Activated naive CD4-positive, alpha-beta T cell treated with anti-CD3 and anti-CD28 coated beads, Interleukin-2, amount 10 ng/mL, durations not matched to agents 7 days and 5 days (primary cell): Measurements from ENCODE around the gene WT1.

Source experiments
- CTCF ChIA-PET: fragments of 350-600 bp; sonication (Branson Sonifier 250); formaldehyde crosslinking; loops from one replicate; lab custom pipeline; 2021; ENCODE audit warnings: antibody characterized with exemption; lab: Charles Lee
- DNase-seq: peaks from one replicate; pipeline ENCODE4 v3.0.0-alpha.2; 2020
- H3K27ac Mint-ChIP-seq: one replicate; pipeline ENCODE4 v1.8.0; 2021; ENCODE audit warnings: mild to moderate bottlenecking, moderate library complexity, mixed read lengths
- H3K27me3 Mint-ChIP-seq: one replicate; pipeline ENCODE4 v1.8.0; 2021; ENCODE audit warnings: mild to moderate bottlenecking, mixed read lengths
- H3K36me3 Mint-ChIP-seq: one replicate; pipeline ENCODE4 v1.8.0; 2021; ENCODE audit warnings: mixed read lengths
- H3K4me1 Mint-ChIP-seq: one replicate; pipeline ENCODE4 v1.8.0; 2021; ENCODE audit warnings: mixed read lengths
- H3K4me3 Mint-ChIP-seq: one replicate; pipeline ENCODE4 v1.8.0; 2021; ENCODE audit warnings: mild to moderate bottlenecking, moderate library complexity, mixed read lengths
- H3K9me3 Mint-ChIP-seq: one replicate; pipeline ENCODE4 v1.8.0; 2021; ENCODE audit warnings: mixed read lengths

The WT1 gene

DNA sequence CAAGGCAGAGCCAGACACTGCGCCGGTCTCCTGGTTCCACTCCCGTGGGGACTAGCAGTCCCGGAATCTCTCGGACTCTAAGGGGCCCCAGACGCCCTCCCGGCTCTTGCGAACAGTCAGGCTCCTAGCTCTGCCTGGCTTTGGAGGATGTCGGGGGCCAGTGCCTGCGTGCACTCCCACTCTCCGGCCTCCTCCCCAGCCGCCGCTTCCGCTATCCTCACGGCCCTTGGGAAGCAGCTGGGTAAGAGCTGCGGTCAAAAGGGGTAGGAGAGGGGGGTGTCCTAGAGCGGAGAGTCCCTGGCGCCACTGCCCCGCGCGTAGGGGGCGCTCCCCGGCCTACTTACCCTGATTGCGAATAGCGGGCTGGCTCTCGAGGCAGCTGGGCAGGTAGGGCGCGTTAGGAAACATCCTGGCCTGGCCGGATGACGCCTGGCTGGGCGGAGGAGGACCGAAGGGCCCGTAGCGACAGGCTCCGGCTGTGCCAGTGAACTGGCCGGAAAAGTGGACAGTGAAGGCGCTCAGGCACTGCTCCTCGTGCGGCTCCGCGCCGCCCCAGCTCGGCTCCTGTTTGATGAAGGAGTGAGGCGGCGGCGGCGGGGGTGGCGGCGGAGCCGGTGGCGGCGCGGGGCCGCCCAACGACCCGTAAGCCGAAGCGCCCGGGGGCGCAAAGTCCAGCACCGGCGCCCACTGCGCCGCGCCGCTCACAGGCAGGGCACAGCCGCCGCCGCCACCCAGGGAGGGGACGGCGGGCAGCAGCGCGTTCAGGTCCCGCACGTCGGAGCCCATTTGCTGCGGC is 785 bp downstream of the WT1 start:
- peaks cover 17% of the 10 kb centered on the region for H3K4me1 Mint-ChIP-seq

DNA sequence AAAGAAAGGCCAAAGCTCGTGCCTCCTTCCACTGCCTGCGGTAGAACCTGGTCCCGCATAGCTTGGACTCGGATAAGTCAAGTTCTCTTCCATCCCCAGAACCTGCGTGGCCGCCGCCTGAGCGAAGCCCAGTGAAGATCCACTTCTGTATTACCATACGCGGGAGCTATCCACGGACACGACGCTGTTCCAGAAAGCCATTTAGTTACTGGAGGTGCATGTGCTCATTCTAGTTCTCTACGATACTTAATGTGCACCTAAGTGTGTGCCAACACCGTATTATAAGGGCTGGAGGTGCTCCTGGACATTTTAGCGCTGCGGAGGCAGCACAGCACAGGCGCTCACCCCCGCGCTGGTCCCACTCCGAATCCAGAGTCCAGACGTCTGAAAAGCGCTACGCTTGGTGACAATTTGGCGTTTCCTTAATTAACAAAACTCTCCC is 1.4 kb downstream of the WT1 start:
- no peak overlapping the region for H3K4me3 Mint-ChIP-seq
- H3K27ac Mint-ChIP-seq, result no peak overlapping the region
- no peaks in the 10 kb centered on the region for H3K9me3 Mint-ChIP-seq
- H3K4me1 Mint-ChIP-seq, result peaks cover 15% of the 10 kb centered on the region
- H3K27me3 Mint-ChIP-seq, result peaks cover 100% of the 10 kb centered on the region
- CTCF ChIA-PET, result no interaction called here
- DNase-seq, result no peak
- H3K36me3 Mint-ChIP-seq, result peaks cover 2% of the 10 kb centered on the region

More for the DNA sequence above, 785 bp downstream of the WT1 start:
- Mint-ChIP-seq H3K9me3 (no peaks in the 10 kb centered on the region), H3K27ac (no peak overlapping the region), H3K4me3 (no peak overlapping the region), H3K36me3 (peaks cover 2% of the 10 kb centered on the region), H3K27me3 (peaks cover 100% of the 10 kb centered on the region)
- no peak for DNase-seq
- CTCF ChIA-PET, result no interaction called here

DNA sequence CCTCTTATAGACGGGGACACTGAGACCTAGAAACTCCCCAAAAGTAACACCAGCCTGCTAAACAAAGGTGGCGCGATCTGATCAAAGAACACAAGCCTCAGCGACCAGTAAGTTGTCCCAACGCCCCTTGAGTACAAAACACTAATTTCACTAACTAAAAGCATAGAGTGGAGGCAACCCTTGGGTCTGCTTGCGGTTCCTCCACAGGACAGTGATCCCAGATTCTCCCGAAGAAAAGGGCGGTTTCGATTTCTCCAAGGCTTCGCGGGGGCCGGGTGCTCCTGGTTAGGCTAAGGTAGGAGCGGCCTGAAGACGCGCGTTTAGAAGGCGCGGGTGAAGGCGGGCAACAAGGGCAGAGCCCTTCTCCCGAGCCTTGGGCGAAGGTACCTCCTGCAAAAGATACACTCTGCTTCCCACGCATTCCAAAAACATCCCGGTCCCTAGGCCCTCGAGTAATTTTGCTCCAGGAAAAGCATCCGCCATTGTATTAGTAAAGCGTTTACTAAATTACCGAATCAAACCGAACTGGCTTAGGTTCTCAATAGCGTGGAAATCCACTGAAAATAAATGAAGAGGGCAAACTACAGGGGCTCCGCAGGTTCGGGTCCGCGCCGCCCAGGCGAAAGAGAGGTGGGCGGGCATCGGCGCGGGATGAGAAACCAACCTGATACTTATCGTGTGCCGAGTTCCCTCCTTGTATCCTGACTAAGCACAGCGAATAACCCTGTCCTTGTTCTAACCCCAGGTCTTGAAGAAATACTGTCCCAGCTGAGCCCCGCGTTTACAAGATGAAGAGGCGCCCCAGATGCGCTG is 2.0 kb downstream of the WT1 start:
- CTCF ChIA-PET, result no interaction called here
- Mint-ChIP-seq H3K27me3 (peaks cover 100% of the 10 kb centered on the region), H3K36me3 (peaks cover 2% of the 10 kb centered on the region), H3K4me3 (no peak overlapping the region), H3K27ac (no peak overlapping the region), H3K9me3 (no peaks in the 10 kb centered on the region), H3K4me1 (peaks cover 15% of the 10 kb centered on the region)
- DNase-seq, result no peak

DNA sequence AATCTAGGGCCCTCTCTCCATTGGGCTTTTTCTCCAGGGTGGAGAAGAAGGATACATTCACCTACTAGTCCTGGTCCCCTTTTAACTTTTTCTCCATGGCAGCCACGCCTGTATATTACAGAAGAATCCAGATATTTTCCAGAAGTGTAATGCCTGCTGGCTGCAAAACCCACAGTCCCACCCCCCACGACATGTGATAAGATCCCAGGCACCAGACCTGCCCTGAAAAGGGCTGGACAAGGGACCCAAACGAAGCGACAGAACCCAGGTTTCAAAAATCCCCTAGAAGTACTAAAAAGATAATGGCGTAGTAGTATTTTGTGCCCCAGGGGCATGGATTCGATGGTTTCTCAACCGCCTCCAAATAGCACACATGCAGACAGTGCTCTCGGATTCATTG is 2.8 kb downstream of the WT1 start:
- Mint-ChIP-seq H3K4me3 (no peak overlapping the region), H3K9me3 (no peaks in the 10 kb centered on the region), H3K27ac (no peak overlapping the region), H3K4me1 (peaks cover 12% of the 10 kb centered on the region), H3K27me3 (peaks cover 100% of the 10 kb centered on the region), H3K36me3 (peaks cover 2% of the 10 kb centered on the region)
- CTCF ChIA-PET, result no interaction called here
- no peak for DNase-seq

DNA sequence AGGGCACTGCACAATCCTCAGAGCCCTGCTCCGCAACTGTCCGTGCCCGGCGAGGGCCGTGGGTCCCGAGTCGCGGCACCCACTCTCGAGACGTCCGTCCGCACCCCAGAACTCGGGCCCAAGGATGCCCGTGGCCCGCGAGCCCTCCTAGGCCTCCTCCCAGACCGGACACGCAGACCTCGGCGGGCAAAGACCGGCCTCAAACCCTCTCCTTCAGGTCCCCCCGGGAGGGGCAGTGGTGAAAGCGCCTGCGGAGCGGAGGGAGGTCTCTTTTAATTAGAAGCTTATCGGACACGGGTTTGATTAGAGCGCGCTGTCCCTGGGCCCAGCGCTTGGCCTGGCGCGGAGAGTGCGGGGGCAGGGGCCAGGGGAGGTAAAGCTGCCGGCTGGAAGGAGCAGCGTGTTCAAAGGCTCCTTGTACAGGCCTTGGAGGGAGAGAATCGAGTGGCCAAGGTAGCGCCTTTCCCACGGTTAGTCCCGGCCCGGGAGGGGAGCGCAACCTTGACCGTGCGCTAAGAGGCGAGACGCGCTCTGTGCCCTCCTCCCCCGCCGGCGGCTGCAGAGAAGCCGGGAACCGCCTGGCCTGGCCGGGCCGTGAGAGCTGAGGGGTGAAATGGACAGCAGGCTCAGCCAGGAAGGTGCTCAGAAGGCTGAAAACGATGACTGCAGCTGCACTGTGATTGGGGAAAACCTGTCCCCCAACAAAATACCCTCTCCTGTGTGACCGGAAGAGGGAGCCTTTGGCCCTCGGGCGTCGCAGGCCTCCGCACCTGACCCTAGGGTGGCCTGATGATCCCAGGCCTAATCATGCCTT is 4.6 kb downstream of the WT1 start:
- peaks cover 3% of the 10 kb centered on the region for H3K4me1 Mint-ChIP-seq
- H3K4me3 Mint-ChIP-seq, result no peak overlapping the region
- no peak for DNase-seq
- CTCF ChIA-PET, result no interaction called here
- H3K27me3 Mint-ChIP-seq, result peaks cover 100% of the 10 kb centered on the region
- H3K36me3 Mint-ChIP-seq, result no peaks in the 10 kb centered on the region
- no peak overlapping the region for H3K27ac Mint-ChIP-seq
- no peaks in the 10 kb centered on the region for H3K9me3 Mint-ChIP-seq

DNA sequence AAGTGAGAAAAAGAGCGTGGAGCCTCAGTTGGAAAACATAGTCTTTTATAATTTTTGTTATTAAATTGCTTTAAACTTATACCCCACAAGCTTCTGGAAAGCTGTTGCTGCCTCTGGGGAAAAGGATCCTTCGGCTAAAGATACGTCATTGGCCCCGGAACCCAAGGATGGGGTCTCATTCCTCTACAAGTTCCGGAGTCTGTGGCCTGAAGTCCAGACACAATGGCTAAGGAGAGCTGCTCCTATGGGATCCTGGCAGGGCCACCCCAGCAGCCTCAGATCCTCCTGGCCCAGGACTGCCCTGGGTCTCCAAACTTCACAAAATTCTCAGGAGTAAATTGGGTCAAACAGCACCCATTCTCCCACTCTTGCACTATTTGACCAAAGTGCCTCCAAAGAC is 5.9 kb downstream of the WT1 start:
- Mint-ChIP-seq H3K27me3 (peaks cover 100% of the 10 kb centered on the region), H3K9me3 (no peaks in the 10 kb centered on the region), H3K4me1 (no peaks in the 10 kb centered on the region), H3K36me3 (no peaks in the 10 kb centered on the region), H3K4me3 (no peak overlapping the region), H3K27ac (no peak overlapping the region)
- DNase-seq, result no peak
- CTCF ChIA-PET, result no interaction called here

DNA sequence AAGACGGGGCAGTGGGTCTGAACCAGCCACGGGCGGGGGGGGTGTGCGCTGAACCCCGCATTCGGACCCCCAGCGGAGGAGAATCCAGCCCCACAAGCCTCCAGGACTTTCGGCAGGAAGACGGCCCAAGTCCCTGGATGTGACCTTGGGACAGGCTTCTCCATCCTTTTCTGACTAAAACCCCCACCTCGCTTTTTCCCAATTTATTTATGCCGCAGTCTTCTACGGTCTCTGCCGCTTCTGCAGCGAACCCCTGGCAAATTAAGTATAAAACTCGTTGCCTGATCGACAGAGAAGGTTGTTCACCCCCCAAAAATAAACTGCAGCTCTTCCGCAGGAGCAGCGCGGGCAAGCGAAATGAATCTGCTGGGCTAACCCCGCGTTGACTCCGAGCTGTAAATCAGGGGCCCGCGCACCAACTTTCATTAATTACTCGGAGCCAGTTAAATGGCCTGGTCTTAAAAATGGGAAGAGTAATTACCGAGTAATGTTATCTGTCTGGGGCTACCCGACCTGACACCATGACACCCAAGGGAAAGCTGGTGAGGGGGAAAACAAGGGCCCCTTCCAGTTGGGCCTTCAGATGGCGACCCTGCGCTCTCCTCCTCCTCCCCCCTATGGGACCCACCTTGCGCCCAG is 6.6 kb downstream of the WT1 start:
- CTCF ChIA-PET, result no interaction called here
- Mint-ChIP-seq H3K27me3 (peaks cover 98% of the 10 kb centered on the region), H3K9me3 (no peaks in the 10 kb centered on the region), H3K4me1 (no peaks in the 10 kb centered on the region), H3K36me3 (no peaks in the 10 kb centered on the region), H3K27ac (no peak overlapping the region), H3K4me3 (no peak overlapping the region)
- DNase-seq, result no peak

DNA sequence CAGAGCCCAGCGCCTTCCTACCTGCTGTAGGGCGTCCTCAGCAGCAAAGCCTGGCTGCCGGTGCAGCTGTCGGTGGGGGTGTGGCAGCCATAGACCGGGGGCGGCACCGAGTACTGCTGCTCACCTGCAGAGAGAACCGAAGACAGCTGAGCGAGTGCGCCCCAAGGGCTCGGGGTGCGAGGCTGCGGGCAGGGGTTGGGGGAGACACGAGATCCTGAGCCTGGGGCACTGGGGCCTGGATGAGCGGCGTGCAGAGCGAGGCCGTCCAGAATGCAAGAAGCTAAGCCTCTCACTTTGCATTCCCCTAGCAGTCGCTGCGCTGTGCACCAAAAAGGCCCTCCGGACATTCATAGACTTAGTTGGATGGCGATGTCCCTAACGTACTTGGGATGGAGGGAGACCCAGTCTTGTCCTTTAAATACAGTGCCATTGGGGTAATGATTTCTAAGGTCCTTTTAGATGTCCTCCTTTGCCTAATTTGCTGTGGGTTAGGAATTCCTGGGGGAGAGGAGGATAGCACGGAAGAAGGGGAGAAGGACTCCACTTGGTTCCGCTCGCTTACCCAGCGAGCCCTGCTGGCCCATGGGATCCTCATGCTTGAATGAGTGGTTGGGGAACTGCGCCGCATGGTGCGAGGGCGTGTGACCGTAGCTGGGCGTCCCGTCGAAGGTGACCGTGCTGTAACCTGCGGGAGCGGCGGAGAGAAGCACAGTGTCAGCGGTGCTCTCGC is 7.2 kb downstream of the WT1 start:
- CTCF ChIA-PET, result no interaction called here
- peak overlapping the region; percentile 28 for H3K27ac Mint-ChIP-seq
- H3K4me1 Mint-ChIP-seq, result no peaks in the 10 kb centered on the region
- no peak overlapping the region for H3K4me3 Mint-ChIP-seq
- peaks cover 98% of the 10 kb centered on the region for H3K27me3 Mint-ChIP-seq
- H3K36me3 Mint-ChIP-seq, result no peaks in the 10 kb centered on the region
- no peaks in the 10 kb centered on the region for H3K9me3 Mint-ChIP-seq
- no peak for DNase-seq

DNA sequence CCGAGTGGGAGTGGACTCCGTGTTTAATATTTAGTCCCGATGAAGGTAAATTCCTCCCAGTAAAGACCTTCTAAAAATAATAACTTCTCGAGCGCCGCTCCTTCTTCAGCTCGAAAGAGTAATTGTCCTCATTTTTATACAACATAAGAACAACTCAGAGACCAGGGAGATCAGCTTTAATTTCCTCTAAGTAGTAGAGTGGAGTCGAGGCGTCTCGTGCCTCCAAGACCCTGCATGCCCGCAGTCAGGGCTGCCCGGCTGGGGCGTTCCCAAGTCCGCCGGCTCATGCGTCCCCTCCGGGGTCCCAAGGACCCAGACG is 7.8 kb downstream of the WT1 start:
- Mint-ChIP-seq H3K4me3 (no peak overlapping the region), H3K9me3 (no peaks in the 10 kb centered on the region), H3K4me1 (no peaks in the 10 kb centered on the region), H3K36me3 (no peaks in the 10 kb centered on the region), H3K27ac (no peak overlapping the region), H3K27me3 (peaks cover 97% of the 10 kb centered on the region)
- CTCF ChIA-PET, result no interaction called here
- DNase-seq, result no peak

DNA sequence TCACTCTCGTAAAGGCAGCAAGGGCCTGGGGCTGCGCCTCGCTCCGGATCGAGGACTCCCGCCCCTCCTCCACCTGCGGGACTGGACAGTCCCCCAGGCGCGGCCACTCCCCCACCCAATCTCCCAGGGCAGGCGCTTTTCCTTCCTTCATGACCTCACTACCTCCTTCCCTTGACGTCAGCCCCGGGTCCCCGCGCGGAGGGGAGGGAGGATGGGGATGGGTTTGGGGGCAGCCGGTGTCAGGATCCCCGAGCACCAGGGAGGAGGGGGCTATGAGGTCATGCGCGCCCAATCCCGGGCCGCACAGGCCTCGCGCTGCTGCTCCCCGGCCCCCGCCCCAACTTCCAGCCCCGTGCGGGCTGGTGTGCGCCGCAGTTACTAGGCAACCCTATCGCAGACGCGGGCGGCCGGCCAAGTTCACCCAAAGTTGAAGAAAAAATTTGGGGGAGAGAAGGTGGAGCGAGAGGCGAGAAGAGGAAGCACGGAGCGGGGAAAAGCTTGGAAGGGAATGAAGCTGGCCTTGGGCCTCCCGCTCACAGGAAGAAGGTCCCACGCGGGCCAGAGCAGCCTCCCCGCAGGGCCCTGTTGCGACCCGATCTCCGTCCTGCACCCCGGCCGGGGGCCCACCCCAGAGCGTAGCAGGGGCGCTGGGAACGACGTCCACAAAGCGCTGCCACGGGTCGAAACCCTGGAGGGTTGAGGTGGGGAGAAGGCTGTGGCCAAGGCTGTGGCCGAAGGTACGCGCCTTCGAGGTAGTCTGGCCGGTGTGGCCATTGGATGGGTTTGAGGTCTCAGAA is 8.3 kb downstream of the WT1 start:
- no peak for DNase-seq
- Mint-ChIP-seq H3K36me3 (no peaks in the 10 kb centered on the region), H3K4me1 (peaks cover 3% of the 10 kb centered on the region), H3K27ac (peak overlapping the region; percentile 37), H3K27me3 (peaks cover 91% of the 10 kb centered on the region), H3K9me3 (no peaks in the 10 kb centered on the region), H3K4me3 (no peak overlapping the region)
- CTCF ChIA-PET, result no interaction called here

DNA sequence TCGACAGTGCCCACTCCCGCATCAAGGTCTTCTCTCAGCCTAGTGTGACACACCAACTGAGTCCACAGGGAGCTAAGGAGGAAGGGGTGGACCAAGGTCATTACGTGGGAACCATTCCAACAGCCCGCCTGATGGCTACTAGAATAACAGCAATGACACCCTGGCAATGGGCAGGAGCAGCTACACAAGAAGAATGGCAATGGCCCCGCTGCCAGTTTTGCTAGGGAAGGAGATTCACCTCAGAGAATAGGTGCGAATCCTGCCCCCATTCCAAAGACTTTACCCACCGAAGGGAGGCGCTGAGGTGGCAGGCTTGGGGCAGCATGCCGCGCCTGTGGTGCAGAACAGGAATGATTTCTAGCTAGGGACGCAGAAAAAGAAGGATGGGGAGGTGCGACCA is 9.1 kb downstream of the WT1 start:
- no peaks in the 10 kb centered on the region for H3K36me3 Mint-ChIP-seq
- DNase-seq, result no peak

DNA sequence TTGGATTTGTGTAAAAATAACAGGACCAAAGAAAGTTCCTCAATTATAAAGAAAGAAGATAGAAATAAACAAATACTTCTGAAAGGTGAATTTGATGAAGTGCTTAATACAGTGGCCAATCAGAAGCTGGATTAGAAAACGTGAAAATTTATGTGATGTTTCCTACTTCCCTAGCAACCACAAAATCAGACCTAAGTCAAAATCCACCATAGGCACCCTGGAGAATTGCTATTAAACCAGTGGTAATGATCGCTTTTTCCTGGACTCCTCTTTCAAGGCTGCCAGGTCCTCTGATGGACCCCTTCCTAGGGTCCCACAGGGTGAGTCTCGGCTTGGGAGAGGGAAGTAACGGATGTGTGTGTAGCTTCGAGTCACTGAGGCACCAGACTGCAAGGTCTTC is 9.6 kb downstream of the WT1 start:
- peaks cover 15% of the 10 kb centered on the region for H3K4me1 Mint-ChIP-seq
- DNase-seq, result no peak
- peaks cover 82% of the 10 kb centered on the region for H3K27me3 Mint-ChIP-seq
- H3K4me3 Mint-ChIP-seq, result no peak overlapping the region
- H3K27ac Mint-ChIP-seq, result no peak overlapping the region
- H3K36me3 Mint-ChIP-seq, result no peaks in the 10 kb centered on the region
- CTCF ChIA-PET, result no interaction called here
- H3K9me3 Mint-ChIP-seq, result no peaks in the 10 kb centered on the region

More for the DNA sequence above, 9.1 kb downstream of the WT1 start:
- Mint-ChIP-seq H3K4me3 (no peak overlapping the region), H3K27ac (no peak overlapping the region), H3K9me3 (no peaks in the 10 kb centered on the region), H3K4me1 (peaks cover 11% of the 10 kb centered on the region), H3K27me3 (peaks cover 83% of the 10 kb centered on the region)
- CTCF ChIA-PET, result no interaction called here

DNA sequence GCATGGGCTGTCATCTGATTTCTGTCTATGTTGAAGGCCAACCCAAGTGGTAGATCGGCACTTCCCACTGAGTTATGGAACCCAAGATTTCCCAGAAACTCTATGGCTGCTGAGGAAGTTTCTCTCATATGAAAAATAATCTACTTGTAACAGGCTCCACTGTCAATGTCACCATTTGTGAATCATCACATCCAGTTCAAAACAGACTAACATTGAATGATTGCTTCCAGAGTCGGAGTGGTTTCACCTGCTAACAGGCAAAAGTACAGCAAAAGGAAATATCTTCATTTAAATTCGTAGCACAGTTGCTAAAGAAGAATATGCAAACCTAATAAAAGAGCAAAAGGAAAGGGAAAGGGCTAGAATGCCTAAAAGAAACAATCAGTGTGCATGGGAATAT is 12.8 kb downstream of the WT1 start:
- Mint-ChIP-seq H3K4me1 (peaks cover 17% of the 10 kb centered on the region), H3K9me3 (no peaks in the 10 kb centered on the region), H3K27ac (no peak overlapping the region), H3K4me3 (no peak overlapping the region), H3K36me3 (no peaks in the 10 kb centered on the region), H3K27me3 (peaks cover 53% of the 10 kb centered on the region)
- CTCF ChIA-PET, result no interaction called here
- no peak for DNase-seq
